HEK293T (cell line): Measurements from ENCODE around the gene CCDC86.

Experiments used
- BHLHE40 ChIP-seq: fragments of 450-650 bp; IDR thresholded peaks from 2 replicates; pipeline ENCODE4 v1.6.1; 2016; ENCODE audit warnings: mild to moderate bottlenecking, moderate library complexity, borderline replicate concordance
- CTBP1 ChIP-seq: fragments of 450-650 bp; IDR thresholded peaks from 2 replicates; pipeline ENCODE4 v1.6.1; 2016; ENCODE audit warnings: borderline replicate concordance
- ELF4 ChIP-seq: fragments of 450-650 bp; IDR thresholded peaks from 2 replicates; pipeline ENCODE4 v1.6.1; 2017; ENCODE audit warnings: antibody characterized with exemption
- FOXK2 ChIP-seq: fragments of 450-650 bp; IDR thresholded peaks from 2 replicates; pipeline ENCODE4 v1.6.1; 2016; ENCODE audit warnings: mild to moderate bottlenecking
- FOXM1 ChIP-seq: fragments of 450-650 bp; IDR thresholded peaks from 2 replicates; pipeline ENCODE4 v1.6.1; 2017; ENCODE audit warnings: mild to moderate bottlenecking, borderline replicate concordance
- HDGF ChIP-seq: fragments of 450-650 bp; IDR thresholded peaks from 2 replicates; pipeline ENCODE4 v1.6.1; 2017; ENCODE audit warnings: antibody characterized with exemption, borderline replicate concordance
- L3MBTL2 ChIP-seq: fragments of 450-650 bp; conservative IDR thresholded peaks from 2 replicates; pipeline ENCODE4 v1.6.1; 2016; ENCODE audit warnings: mild to moderate bottlenecking
- LEF1 ChIP-seq: fragments of 450-650 bp; IDR thresholded peaks from 2 replicates; pipeline ENCODE4 v1.6.1; 2017; ENCODE audit warnings: mild to moderate bottlenecking, borderline replicate concordance
- NFRKB ChIP-seq: fragments of 450-650 bp; IDR thresholded peaks from 2 replicates; pipeline ENCODE4 v1.6.1; 2016; ENCODE audit warnings: mild to moderate bottlenecking, moderate library complexity
- SP1 ChIP-seq: fragments of 450-650 bp; IDR thresholded peaks from 2 replicates; pipeline ENCODE4 v1.6.1; 2017
- SUZ12 ChIP-seq: fragments of 450-650 bp; IDR thresholded peaks from 2 replicates; pipeline ENCODE4 v1.6.1; 2016; ENCODE audit warnings: mild to moderate bottlenecking
- TARDBP ChIP-seq: fragments of 450-650 bp; IDR thresholded peaks from 2 replicates; pipeline ENCODE4 v1.6.1; 2016
- ZNF384 ChIP-seq: fragments of 450-650 bp; IDR thresholded peaks from 2 replicates; pipeline ENCODE4 v1.6.1; 2016
- TF ChIP-seq, protein P1 (sequence below): fragments of 450-650 bp; IDR thresholded peaks from 2 replicates; pipeline ENCODE4 v1.6.1; 2016

GRCh38 chr11:60830478-60831142 lies 11.3 kb upstream of the CCDC86 start:
- no peak for TF ChIP-seq CTBP1
- no peak for TF ChIP-seq TARDBP
- no peak for TF ChIP-seq SP1
- no peak for TF ChIP-seq FOXK2
- no peak for TF ChIP-seq ELF4
- no peak for TF ChIP-seq BHLHE40
- TF ChIP-seq L3MBTL2: no peak
- TF ChIP-seq NFRKB: no peak
- no peak for TF ChIP-seq LEF1
- TF ChIP-seq HDGF: no peak
- TF ChIP-seq, protein P1, sequence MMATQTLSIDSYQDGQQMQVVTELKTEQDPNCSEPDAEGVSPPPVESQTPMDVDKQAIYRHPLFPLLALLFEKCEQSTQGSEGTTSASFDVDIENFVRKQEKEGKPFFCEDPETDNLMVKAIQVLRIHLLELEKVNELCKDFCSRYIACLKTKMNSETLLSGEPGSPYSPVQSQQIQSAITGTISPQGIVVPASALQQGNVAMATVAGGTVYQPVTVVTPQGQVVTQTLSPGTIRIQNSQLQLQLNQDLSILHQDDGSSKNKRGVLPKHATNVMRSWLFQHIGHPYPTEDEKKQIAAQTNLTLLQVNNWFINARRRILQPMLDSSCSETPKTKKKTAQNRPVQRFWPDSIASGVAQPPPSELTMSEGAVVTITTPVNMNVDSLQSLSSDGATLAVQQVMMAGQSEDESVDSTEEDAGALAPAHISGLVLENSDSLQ: no peak
- TF ChIP-seq FOXM1: no peak
- TF ChIP-seq ZNF384: no peak
- no peak for TF ChIP-seq SUZ12
